Tibial nerve (tissue), 4 donors: Measurements from ENCODE around the gene SBK2. TPM values are rescaled to one million over a fixed set of nuclear protein-coding genes. Genes with fewer than 3 reads are reported as not detected.

ENCODE experiments used
- DNase-seq, 2 donors: peaks; one replicate each; pipeline ENCODE4 v3.0.0-alpha.2; 2019; ENCODE audit warnings: low spot score in 2 of 2
- H3K27ac ChIP-seq, 4 donors: fragments of 200-600 bp; sonication (generic) in 3 of 4; one replicate each; pipeline ENCODE4 v1.5.1; 2017 to 2019; ENCODE audit warnings: mild to moderate bottlenecking in 1 of 4
- H3K27me3 ChIP-seq, 2 donors: fragments of 200-600 bp; sonication (generic) in 1 of 2; one replicate each; pipeline versions ENCODE4 v1.5.1 to v1.6.0; 2017 to 2019
- H3K36me3 ChIP-seq, 3 donors: fragments of 200-600 bp; sonication (generic); one replicate each; pipeline ENCODE4 v1.5.1; 2018 to 2019
- H3K4me1 ChIP-seq, 4 donors: fragments of 200-600 bp; sonication (generic) in 3 of 4; one replicate each; pipeline ENCODE4 v1.5.1; 2017 to 2019
- H3K4me3 ChIP-seq, 4 donors: fragments of 200-600 bp; sonication (generic) in 3 of 4; one replicate each; pipeline ENCODE4 v1.5.1; 2017 to 2019; ENCODE audit warnings: mild to moderate bottlenecking in 1 of 4, moderate library complexity in 1 of 4
- H3K9me3 ChIP-seq, 4 donors: fragments of 200-600 bp; sonication (generic) in 3 of 4; one replicate each; pipeline ENCODE4 v1.5.1; 2017 to 2019
- CTCF ChIP-seq, 5 experiments: fragments of 200-600 bp in 3 of 5; fragments of 450-650 bp in 2 of 5; sonication (generic) in 3 of 5; IDR thresholded peaks; one replicate each; pipeline ENCODE4 v1.5.1; 2016 to 2019; ENCODE audit warnings: antibody characterized with exemption in 5 of 5, mild to moderate bottlenecking in 3 of 5, moderate library complexity in 2 of 5
- EP300 ChIP-seq, 2 donors: sonication (generic); formaldehyde crosslinking; IDR thresholded peaks; one replicate each; pipeline ENCODE4 v1.6.1; 2017; ENCODE audit warnings: antibody characterized with exemption in 2 of 2, mild to moderate bottlenecking in 1 of 2
- POLR2A ChIP-seq, 2 donors: fragments of 450-650 bp; IDR thresholded peaks; one replicate each; pipeline ENCODE4 v1.6.1; 2017; ENCODE audit warnings: antibody characterized with exemption in 2 of 2, mild to moderate bottlenecking in 2 of 2, moderate library complexity in 2 of 2
- WGBS, 2 donors: methylation state at CpG; one replicate each; pipeline ENCODE4 v1.1.5; 2018; 5-methylcytosine and 5-hydroxymethylcytosine counted together
- total RNA-seq, 4 donors: library from RNA; depleted of rRNA; stranded (reverse); fragments of >200 nt; gene quantifications; one replicate each; pipeline ENCODE4 v1.1.0, GENCODE V29; 2016

The SBK2 gene
- total RNA-seq, 4 donors from 2014 or later: not detected

GRCh38 chr19:55494172-55494761, 42.7 kb downstream of the SBK2 start:
- 8 to 15% methylated on average over 17 to 20 of the region's 22 CpGs for WGBS, 2 donors
- Histone ChIP-seq H3K27me3 (no peaks in the 10 kb centered on the region), H3K9me3 (no peaks in the 10 kb centered on the region), H3K4me1 (peaks cover 0 to 62% (median 9%) of the 10 kb centered on the region in 4 donors), H3K27ac (peak overlapping the region; percentile 6 to 87 (median 79)), H3K36me3 (no peaks in the 10 kb centered on the region), H3K4me3 (peak overlapping the region in 3 of 4 donors; percentile 13 to 45 (median 20))
- TF ChIP-seq POLR2A (IDR thresholded peaks at IDR 0.05) (no peak), EP300 (IDR thresholded peaks at IDR 0.05) (peak in 1 of 2 donors; percentile 35), CTCF (IDR thresholded peaks at IDR 0.05) (no peak)
- DNase-seq: no peak

GRCh38 chr19:55493645-55494171, 43.2 kb downstream of the SBK2 start:
- H3K9me3 ChIP-seq: no peaks in the 10 kb centered on the region
- 31 to 45% methylated on average over 20 to 28 of the region's 38 CpGs for WGBS, 2 donors
- peak overlapping the region; percentile 6 to 87 (median 79) for H3K27ac ChIP-seq
- peak overlapping the region in 2 of 4 donors; percentile 11 to 45 for H3K4me3 ChIP-seq
- H3K27me3 ChIP-seq: no peaks in the 10 kb centered on the region
- H3K36me3 ChIP-seq: no peaks in the 10 kb centered on the region
- DNase-seq: no peak
- H3K4me1 ChIP-seq: peaks cover 0 to 67% (median 9%) of the 10 kb centered on the region in 4 donors
- TF ChIP-seq EP300 (IDR thresholded peaks at IDR 0.05) (no peak), CTCF (IDR thresholded peaks at IDR 0.05) (no peak), POLR2A (IDR thresholded peaks at IDR 0.05) (no peak)

GRCh38 chr19:55493052-55493644, 43.8 kb downstream of the SBK2 start:
- Histone ChIP-seq H3K27me3 (no peaks in the 10 kb centered on the region), H3K36me3 (no peaks in the 10 kb centered on the region), H3K27ac (peak overlapping the region; percentile 6 to 87 (median 79)), H3K9me3 (no peaks in the 10 kb centered on the region), H3K4me1 (peaks cover 0 to 73% (median 12%) of the 10 kb centered on the region in 4 donors), H3K4me3 (peak overlapping the region in 2 of 4 donors; percentile 11 to 45)
- DNase-seq: no peak
- TF ChIP-seq CTCF (IDR thresholded peaks at IDR 0.05) (no peak), EP300 (IDR thresholded peaks at IDR 0.05) (no peak), POLR2A (IDR thresholded peaks at IDR 0.05) (no peak)
- WGBS, 2 donors: 34 to 48% methylated on average over 12 to 14 of the region's 18 CpGs

GRCh38 chr19:55492362-55492944, 44.5 kb downstream of the SBK2 start:
- Histone ChIP-seq H3K27ac (peak overlapping the region in 1 of 4 donors; percentile 93), H3K27me3 (no peaks in the 10 kb centered on the region), H3K4me1 (peaks cover 0 to 80% (median 17%) of the 10 kb centered on the region in 4 donors), H3K36me3 (no peaks in the 10 kb centered on the region), H3K9me3 (no peaks in the 10 kb centered on the region), H3K4me3 (no peak overlapping the region)
- DNase-seq: no peak
- no peak for TF ChIP-seq EP300 (IDR thresholded peaks at IDR 0.05)
- no peak for TF ChIP-seq CTCF (IDR thresholded peaks at IDR 0.05)
- TF ChIP-seq POLR2A (IDR thresholded peaks at IDR 0.05): no peak
- 44 to 63% methylated on average over 12 of the region's 12 CpGs for WGBS, 2 donors
